ENCODE measurements around the gene GPC6.

- no peak for TF ChIP-seq CTCF (IDR thresholded peaks at IDR 0.05)
- TF ChIP-seq POLR2AphosphoS5 (IDR thresholded peaks at IDR 0.05; ENCODE audit: insufficient read depth in 1 of 2, low read depth in 1 of 2): no peak
- TF ChIP-seq POLR2A (IDR thresholded peaks at IDR 0.05): no peak
Measured at GRCh38 chr13:93399212-93399611, 172.6 kb downstream of the GPC6 start.

All from vagina (tissue), 2 donors.